Tibial artery (tissue), 4 donors: Measurements from ENCODE around the gene PLN.

Experiments used
- DNase-seq, 2 donors: peaks; one replicate each; pipeline ENCODE4 v3.0.0-alpha.2; 2019
- H3K27ac ChIP-seq, 2 donors: fragments of 200-600 bp; sonication (generic) in 1 of 2; 1 replicate in 1 of 2; 2 replicates in 1 of 2; pipeline ENCODE4 v1.5.1; 2018 to 2019; ENCODE audit warnings: mild to moderate bottlenecking in 1 of 2
- H3K27me3 ChIP-seq, 2 donors: fragments of 200-600 bp; sonication (generic) in 1 of 2; one replicate each; pipeline versions ENCODE4 v1.5.1 to v1.6.0; 2016 to 2019
- H3K36me3 ChIP-seq, 3 donors: fragments of 200-600 bp; sonication (generic) in 2 of 3; one replicate each; pipeline ENCODE4 v1.5.1; 2016 to 2019; ENCODE audit warnings: mild to moderate bottlenecking in 2 of 3
- H3K4me1 ChIP-seq, 4 donors: fragments of 200-600 bp; sonication (generic) in 2 of 4; 1 replicate in 3 of 4; 2 replicates in 1 of 4; pipeline ENCODE4 v1.5.1; 2016 to 2019
- H3K4me3 ChIP-seq, 2 donors: fragments of 200-600 bp; sonication (generic) in 1 of 2; 1 replicate in 1 of 2; 2 replicates in 1 of 2; pipeline ENCODE4 v1.5.1; 2018 to 2019; ENCODE audit warnings: mild to moderate bottlenecking in 2 of 2
- H3K9me3 ChIP-seq, 3 donors: fragments of 200-600 bp; sonication (generic) in 1 of 3; one replicate each; pipeline ENCODE4 v1.5.1; 2016 to 2019
- intact Hi-C: fragments of 100-400 bp; cut with DNase I; formaldehyde crosslinking; loops from one replicate; pipeline ENCODE4 v1.15.0; 2023; ENCODE audit warnings: low total_unique reads
- TF ChIP-seq, protein P1 (sequence below), 2 experiments: fragments of 200-600 bp in 1 of 2; fragments of 450-650 bp in 1 of 2; IDR thresholded peaks; one replicate each; pipeline ENCODE4 v1.5.1; 2017 to 2019; ENCODE audit warnings: antibody characterized with exemption in 2 of 2, mild to moderate bottlenecking in 1 of 2, moderate library complexity in 1 of 2

The PLN gene

DNA sequence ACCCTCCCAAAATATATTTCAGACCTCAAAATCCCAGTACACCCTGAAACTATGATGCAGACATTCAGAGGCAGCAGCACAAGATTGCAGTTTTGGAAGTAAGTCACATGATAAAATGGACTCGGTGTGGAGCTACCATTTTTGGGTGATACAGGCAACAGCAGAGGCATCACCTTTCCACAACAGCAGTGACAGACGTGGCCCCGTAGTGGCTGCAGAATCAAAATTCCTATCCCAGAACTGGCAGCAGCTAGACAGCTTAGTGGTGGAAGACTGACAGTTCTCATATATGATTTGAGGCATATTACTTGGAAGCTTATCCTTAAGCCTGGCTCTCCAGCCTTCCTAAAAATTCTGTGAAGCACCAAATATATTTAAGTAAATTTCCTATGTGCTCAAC, 19.9 kb downstream of the PLN start:
- peaks cover 0 to 20% (median 0%) of the 10 kb centered on the region in 4 donors for H3K4me1 ChIP-seq
- H3K27ac ChIP-seq: no peak overlapping the region
- H3K36me3 ChIP-seq: no peaks in the 10 kb centered on the region
- DNase-seq: no peak
- H3K4me3 ChIP-seq: no peak overlapping the region
- intact Hi-C loops: no loop called here
- TF ChIP-seq, protein P1, sequence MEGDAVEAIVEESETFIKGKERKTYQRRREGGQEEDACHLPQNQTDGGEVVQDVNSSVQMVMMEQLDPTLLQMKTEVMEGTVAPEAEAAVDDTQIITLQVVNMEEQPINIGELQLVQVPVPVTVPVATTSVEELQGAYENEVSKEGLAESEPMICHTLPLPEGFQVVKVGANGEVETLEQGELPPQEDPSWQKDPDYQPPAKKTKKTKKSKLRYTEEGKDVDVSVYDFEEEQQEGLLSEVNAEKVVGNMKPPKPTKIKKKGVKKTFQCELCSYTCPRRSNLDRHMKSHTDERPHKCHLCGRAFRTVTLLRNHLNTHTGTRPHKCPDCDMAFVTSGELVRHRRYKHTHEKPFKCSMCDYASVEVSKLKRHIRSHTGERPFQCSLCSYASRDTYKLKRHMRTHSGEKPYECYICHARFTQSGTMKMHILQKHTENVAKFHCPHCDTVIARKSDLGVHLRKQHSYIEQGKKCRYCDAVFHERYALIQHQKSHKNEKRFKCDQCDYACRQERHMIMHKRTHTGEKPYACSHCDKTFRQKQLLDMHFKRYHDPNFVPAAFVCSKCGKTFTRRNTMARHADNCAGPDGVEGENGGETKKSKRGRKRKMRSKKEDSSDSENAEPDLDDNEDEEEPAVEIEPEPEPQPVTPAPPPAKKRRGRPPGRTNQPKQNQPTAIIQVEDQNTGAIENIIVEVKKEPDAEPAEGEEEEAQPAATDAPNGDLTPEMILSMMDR (IDR thresholded peaks at IDR 0.05): no peak
- no peaks in the 10 kb centered on the region for H3K9me3 ChIP-seq
- H3K27me3 ChIP-seq: no peaks in the 10 kb centered on the region

DNA sequence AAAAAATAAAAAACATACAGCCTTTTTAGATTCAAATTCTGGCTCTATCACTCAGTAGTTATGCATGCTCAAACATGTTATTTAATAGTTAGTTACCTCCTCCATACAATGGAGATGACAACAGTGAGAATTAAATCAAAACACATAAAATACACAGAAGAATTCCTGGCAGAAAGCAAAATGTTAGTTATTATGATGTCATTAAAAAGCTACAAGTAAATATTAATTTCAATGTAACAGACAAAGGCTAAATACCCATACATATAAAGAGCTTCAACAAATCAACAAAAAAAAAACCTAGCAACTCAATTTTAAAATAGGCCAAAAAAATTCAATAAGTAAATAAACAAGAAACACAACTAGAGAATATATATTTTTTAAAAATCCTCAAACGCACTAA, 21.4 kb downstream of the PLN start:
- H3K4me3 ChIP-seq: no peak overlapping the region
- peaks cover 5 to 11% (median 8%) of the 10 kb centered on the region in 3 donors for H3K9me3 ChIP-seq
- intact Hi-C loops: no loop called here
- no peak for DNase-seq
- peaks cover 3 to 9% (median 8%) of the 10 kb centered on the region in 3 donors for H3K36me3 ChIP-seq
- TF ChIP-seq, protein P1 (IDR thresholded peaks at IDR 0.05): no peak
- peaks cover 0 to 14% (median 0%) of the 10 kb centered on the region in 4 donors for H3K4me1 ChIP-seq
- no peaks in the 10 kb centered on the region for H3K27me3 ChIP-seq
- H3K27ac ChIP-seq: no peak overlapping the region

DNA sequence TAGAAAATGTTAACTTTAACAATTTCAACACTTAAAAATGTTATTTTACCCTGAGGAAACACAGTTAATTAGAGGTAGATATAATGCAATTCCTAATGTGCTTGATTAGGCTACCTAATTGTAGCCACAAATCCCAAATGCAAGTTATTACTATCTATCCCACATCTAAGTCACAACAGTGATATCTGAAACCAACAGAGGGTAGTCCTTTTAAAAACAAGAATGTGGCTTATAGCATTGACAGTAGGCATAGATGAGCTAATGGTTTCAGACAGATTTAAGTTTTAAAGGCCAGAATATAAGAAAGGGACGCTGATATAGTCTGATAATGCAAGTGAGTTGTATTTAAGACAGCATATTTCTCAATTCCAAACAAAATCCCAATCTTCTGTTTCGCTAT, 23.0 kb downstream of the PLN start:
- peaks cover 0 to 14% (median 0%) of the 10 kb centered on the region in 4 donors for H3K4me1 ChIP-seq
- peaks cover 8 to 21% (median 15%) of the 10 kb centered on the region in 3 donors for H3K36me3 ChIP-seq
- no peak overlapping the region for H3K4me3 ChIP-seq
- DNase-seq: no peak
- H3K27me3 ChIP-seq: no peaks in the 10 kb centered on the region
- TF ChIP-seq, protein P1 (IDR thresholded peaks at IDR 0.05): no peak
- intact Hi-C loops: no loop called here
- no peak overlapping the region for H3K27ac ChIP-seq
- H3K9me3 ChIP-seq: peaks cover 10 to 19% (median 13%) of the 10 kb centered on the region in 3 donors

DNA sequence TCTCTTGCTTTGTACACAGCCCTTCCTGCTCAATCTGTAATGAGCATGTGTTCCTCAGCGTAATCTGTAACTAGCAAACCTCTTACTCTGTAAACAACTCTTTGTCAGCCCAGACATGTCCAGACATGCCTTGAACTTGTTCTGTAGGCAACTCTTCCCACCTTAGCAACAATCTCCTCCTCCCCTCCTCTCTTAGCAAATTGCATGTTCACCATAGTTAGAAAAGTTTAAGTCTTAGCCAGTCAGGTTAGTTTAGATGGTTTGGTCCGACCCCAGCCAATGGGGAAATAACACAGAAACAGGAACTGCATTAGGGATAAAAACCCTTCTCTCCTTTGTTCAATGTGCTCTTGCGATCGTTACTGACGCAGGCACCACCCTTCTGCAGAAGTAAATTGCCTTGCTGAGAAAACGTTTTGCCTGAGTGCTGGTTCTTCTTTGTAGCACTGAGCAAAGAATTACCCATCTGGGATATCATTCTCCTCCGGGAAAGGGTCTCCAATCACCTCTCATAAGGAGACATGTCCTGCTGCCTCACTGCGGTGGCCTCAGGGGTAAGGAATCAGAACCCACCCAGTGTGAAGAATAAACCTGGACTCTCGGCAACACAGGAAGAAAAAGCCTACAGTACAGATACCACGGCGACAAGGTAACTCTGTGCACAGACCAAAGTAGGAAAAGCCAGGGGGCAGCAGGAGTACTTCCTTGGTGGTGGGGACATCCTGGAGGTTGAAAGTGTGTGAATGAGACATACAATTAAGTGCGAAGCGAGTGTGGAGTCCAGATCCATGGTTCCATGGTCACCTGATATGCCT, 26.2 kb downstream of the PLN start:
- peaks cover 10 to 39% (median 24%) of the 10 kb centered on the region in 3 donors for H3K9me3 ChIP-seq

DNA sequence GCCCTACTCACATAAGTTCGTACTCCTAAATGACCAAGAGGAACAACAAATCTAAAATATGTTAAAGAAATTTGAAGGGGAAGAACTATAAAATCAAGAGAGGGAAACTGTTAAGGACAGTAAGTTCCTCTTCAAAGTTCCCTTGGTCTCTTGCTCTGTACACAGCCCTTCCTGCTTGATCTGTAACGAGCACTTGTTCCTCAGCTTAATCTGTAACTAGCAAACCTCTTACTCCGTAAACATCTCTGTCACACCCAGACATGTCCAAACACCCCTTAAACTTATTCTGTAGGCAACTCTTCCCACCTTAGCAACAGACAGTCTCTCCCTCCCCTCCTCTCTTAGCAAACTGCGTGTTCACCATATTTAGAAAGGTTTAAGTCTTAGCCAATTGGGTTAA, 29.9 kb downstream of the PLN start:
- DNase-seq: no peak
- intact Hi-C loops: no loop called here
- peaks cover 8 to 36% (median 21%) of the 10 kb centered on the region in 3 donors for H3K36me3 ChIP-seq
- no peak overlapping the region for H3K27ac ChIP-seq
- H3K4me3 ChIP-seq: no peak overlapping the region
- TF ChIP-seq, protein P1 (IDR thresholded peaks at IDR 0.05): no peak
- H3K9me3 ChIP-seq: peaks cover 10 to 40% (median 24%) of the 10 kb centered on the region in 3 donors
- peaks cover 0 to 19% (median 6%) of the 10 kb centered on the region in 4 donors for H3K4me1 ChIP-seq
- no peaks in the 10 kb centered on the region for H3K27me3 ChIP-seq

More for the DNA sequence above, 26.2 kb downstream of the PLN start:
- Histone ChIP-seq H3K27ac (no peak overlapping the region), H3K4me3 (no peak overlapping the region), H3K27me3 (no peaks in the 10 kb centered on the region), H3K4me1 (no peaks in the 10 kb centered on the region), H3K36me3 (peaks cover 8 to 36% (median 21%) of the 10 kb centered on the region in 3 donors)
- intact Hi-C loops: no loop called here
- no peak for DNase-seq
- TF ChIP-seq, protein P1 (IDR thresholded peaks at IDR 0.05): no peak
